Measurements from ENCODE around the gene CCL19. TPM values are rescaled to one million over a fixed set of nuclear protein-coding genes. Genes with fewer than 3 reads are reported as not detected.

The CCL19 gene
- total RNA-seq, 4 donors from 2014 or later, result not detected

DNA sequence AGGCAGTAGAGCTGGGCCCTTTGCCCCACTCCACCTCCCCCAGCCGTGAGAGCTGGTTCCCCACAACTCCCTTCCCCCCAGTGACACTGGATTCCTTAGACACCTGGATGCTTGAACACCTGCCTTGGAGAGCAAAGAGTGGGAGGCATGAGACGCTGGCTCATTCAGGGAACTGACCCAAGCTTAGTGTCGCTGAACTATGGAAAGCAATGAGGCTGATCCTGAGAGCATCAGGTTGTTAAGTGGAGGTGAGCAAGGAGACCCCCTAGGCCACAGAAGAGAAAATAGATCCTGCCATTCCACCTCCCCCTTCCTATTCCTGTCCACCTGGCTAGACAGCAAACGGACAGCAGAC is 2.0 kb downstream of the CCL19 start:
- 45 to 57% methylated on average over 2 to 4 of the region's 4 CpGs for WGBS, 2 donors (ENCODE audit: low coverage in 1 of 2)
- no peak for DNase-seq
- H3K9me3 ChIP-seq, result no peaks in the 10 kb centered on the region
- H3K4me3 ChIP-seq, result no peak overlapping the region
- no peak for TF ChIP-seq POLR2AphosphoS5 (IDR thresholded peaks at IDR 0.05)
- TF ChIP-seq EP300 (IDR thresholded peaks at IDR 0.05; ENCODE audit: low read depth), result no peak
- no peak for TF ChIP-seq POLR2A (IDR thresholded peaks at IDR 0.05)
- TF ChIP-seq, protein P1, sequence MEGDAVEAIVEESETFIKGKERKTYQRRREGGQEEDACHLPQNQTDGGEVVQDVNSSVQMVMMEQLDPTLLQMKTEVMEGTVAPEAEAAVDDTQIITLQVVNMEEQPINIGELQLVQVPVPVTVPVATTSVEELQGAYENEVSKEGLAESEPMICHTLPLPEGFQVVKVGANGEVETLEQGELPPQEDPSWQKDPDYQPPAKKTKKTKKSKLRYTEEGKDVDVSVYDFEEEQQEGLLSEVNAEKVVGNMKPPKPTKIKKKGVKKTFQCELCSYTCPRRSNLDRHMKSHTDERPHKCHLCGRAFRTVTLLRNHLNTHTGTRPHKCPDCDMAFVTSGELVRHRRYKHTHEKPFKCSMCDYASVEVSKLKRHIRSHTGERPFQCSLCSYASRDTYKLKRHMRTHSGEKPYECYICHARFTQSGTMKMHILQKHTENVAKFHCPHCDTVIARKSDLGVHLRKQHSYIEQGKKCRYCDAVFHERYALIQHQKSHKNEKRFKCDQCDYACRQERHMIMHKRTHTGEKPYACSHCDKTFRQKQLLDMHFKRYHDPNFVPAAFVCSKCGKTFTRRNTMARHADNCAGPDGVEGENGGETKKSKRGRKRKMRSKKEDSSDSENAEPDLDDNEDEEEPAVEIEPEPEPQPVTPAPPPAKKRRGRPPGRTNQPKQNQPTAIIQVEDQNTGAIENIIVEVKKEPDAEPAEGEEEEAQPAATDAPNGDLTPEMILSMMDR (IDR thresholded peaks at IDR 0.05), result no peak
- intact Hi-C loops (cut with DNase I; ENCODE audit: low total_unique reads) (no loop called here), in situ Hi-C loops (cut with MboI; ENCODE audit: low pct_ligation_motif_present in 1 of 4, low pct_unique_long_range_greater_than_20kb in 1 of 4, low sequenced_read_pairs in 3 of 4) (no loop called here)
- H3K27ac ChIP-seq, result no peak overlapping the region
- no peaks in the 10 kb centered on the region for H3K27me3 ChIP-seq
- H3K4me1 ChIP-seq, result peaks cover 0 to 16% (median 0%) of the 10 kb centered on the region in 4 donors
- H3K36me3 ChIP-seq, result no peaks in the 10 kb centered on the region

DNA sequence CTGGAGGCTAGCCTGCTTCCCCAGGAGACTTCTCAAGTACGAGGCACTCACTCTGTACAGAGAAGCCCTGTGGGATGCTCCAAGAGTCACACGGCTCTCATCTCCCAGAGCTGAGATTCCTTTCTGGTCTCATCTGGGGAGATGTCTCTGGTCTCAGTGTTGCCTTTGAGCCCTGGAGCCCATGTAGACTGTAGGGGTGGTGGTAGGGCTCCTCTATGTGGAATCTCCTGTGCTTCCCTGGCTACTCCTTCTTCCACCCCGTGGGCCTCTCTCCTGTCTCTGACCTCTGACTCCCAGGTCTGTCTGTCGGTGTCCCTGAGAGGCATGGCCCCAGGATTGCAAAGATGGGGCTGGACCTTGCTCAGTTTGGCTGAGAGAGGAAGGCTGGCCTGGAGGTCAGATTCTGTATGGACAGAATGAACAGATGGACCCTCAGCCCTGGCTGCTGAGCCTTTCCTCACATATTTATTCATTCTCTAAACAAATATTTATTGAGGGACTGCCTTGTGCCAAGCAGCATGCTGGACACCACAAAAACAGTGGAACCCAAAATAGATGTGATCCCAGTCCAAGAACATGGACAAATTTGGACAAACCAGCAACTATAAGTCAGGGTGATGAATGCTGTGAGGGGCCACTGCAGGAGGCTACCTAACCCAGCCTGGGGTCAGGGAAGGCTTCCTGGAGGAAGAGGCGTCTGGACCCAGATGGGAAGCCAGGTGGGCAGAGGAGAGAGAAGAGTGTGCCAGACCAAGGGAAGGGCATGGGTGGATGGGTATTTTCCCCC is 2.6 kb downstream of the CCL19 start:
- in situ Hi-C loops (cut with MboI; ENCODE audit: low pct_ligation_motif_present in 1 of 4, low pct_unique_long_range_greater_than_20kb in 1 of 4, low sequenced_read_pairs in 3 of 4) (no loop called here), intact Hi-C loops (cut with DNase I; ENCODE audit: low total_unique reads) (no loop called here)
- H3K36me3 ChIP-seq, result no peaks in the 10 kb centered on the region
- DNase-seq, result no peak
- no peak overlapping the region for H3K27ac ChIP-seq
- TF ChIP-seq POLR2A (IDR thresholded peaks at IDR 0.05) (no peak), EP300 (IDR thresholded peaks at IDR 0.05; ENCODE audit: low read depth) (no peak), POLR2AphosphoS5 (IDR thresholded peaks at IDR 0.05) (no peak)
- TF ChIP-seq, protein P1 (IDR thresholded peaks at IDR 0.05), result no peak
- H3K4me1 ChIP-seq, result peaks cover 0 to 16% (median 0%) of the 10 kb centered on the region in 4 donors
- no peaks in the 10 kb centered on the region for H3K27me3 ChIP-seq
- no peak overlapping the region for H3K4me3 ChIP-seq
- H3K9me3 ChIP-seq, result no peaks in the 10 kb centered on the region
- WGBS, 2 donors (ENCODE audit: low coverage in 1 of 2), result 62% methylated on average over 5 of the region's 5 CpGs; no CpG with 5 or more reads in 1 of the 2 donors

DNA sequence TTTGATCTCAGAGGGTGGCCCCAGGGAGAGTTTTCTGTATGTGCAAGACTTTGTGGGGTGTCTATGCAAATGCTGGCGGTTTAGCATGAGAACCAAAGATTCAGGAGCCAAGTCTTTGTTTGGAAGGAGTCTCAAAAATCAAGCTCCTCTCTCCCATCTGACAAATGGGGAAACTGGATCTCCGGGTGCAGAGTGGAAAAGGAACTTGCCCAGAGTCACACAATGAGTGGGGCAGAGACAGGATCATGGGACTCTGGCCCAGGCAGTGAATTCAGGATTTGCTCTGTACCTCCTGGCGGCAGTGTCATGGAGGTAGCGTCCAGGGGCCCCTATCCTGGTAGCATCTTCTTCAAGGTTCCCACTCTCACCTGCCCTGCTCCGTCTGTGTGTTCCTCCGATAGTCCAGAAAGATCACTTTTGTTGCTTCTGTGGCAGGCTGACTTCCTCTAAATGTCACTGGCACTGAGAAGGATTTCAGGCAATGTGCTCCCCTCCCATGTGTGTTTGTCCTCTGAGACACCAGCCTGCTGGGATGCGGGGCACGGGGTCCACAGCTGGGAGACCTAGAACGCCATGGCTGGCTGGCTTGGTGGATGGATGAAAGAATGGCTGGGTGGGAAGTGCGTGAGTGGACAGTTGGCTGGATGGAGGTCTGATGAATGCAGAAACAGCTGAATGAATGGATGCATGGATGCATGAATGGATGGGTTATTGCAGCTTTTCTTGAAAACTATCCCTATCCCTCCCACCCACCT is 3.6 kb downstream of the CCL19 start:
- TF ChIP-seq EP300 (IDR thresholded peaks at IDR 0.05; ENCODE audit: low read depth) (no peak), POLR2A (IDR thresholded peaks at IDR 0.05) (no peak), POLR2AphosphoS5 (IDR thresholded peaks at IDR 0.05) (no peak)
- TF ChIP-seq, protein P1 (IDR thresholded peaks at IDR 0.05), result no peak
- Histone ChIP-seq H3K36me3 (no peaks in the 10 kb centered on the region), H3K27ac (no peak overlapping the region), H3K4me3 (no peak overlapping the region), H3K4me1 (peaks cover 0 to 16% (median 0%) of the 10 kb centered on the region in 4 donors), H3K9me3 (no peaks in the 10 kb centered on the region), H3K27me3 (no peaks in the 10 kb centered on the region)
- 76 to 96% methylated on average over 4 to 10 of the region's 10 CpGs for WGBS, 2 donors (ENCODE audit: low coverage in 1 of 2)
- DNase-seq, result no peak
- intact Hi-C loops (cut with DNase I; ENCODE audit: low total_unique reads), result no loop called here
- in situ Hi-C loops (cut with MboI; ENCODE audit: low pct_ligation_motif_present in 1 of 4, low pct_unique_long_range_greater_than_20kb in 1 of 4, low sequenced_read_pairs in 3 of 4), result no loop called here

DNA sequence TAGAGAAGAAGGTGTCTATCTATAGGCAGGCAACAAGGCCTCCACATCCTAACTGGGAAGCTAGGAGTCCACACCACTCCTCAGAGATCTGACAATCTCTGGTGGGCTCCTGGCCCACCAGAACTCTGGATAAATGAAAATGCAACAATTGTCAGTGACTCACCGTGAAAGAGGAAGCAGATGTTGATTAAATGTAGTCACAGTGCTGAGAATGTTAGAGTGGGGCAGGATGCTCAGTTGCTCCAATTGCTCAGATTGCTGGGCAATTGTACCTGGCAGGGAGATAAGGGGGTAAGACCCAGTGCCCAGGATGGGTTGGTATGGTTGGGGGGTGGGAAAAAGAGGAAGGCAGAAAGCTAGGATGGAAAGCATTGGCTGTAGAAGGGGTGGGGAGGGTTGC is 4.3 kb downstream of the CCL19 start:
- no peak for TF ChIP-seq EP300 (IDR thresholded peaks at IDR 0.05; ENCODE audit: low read depth)
- 50 to 65% methylated on average over 1 of the region's 1 CpG for WGBS, 2 donors (ENCODE audit: low coverage in 1 of 2)
- in situ Hi-C loops (cut with MboI; ENCODE audit: low pct_ligation_motif_present in 1 of 4, low pct_unique_long_range_greater_than_20kb in 1 of 4, low sequenced_read_pairs in 3 of 4), result no loop called here

More for the DNA sequence above, 4.3 kb downstream of the CCL19 start:
- intact Hi-C loops (cut with DNase I; ENCODE audit: low total_unique reads), result no loop called here
- Histone ChIP-seq H3K36me3 (no peaks in the 10 kb centered on the region), H3K27me3 (no peaks in the 10 kb centered on the region), H3K9me3 (no peaks in the 10 kb centered on the region), H3K27ac (no peak overlapping the region), H3K4me1 (peaks cover 0 to 16% (median 0%) of the 10 kb centered on the region in 4 donors), H3K4me3 (no peak overlapping the region)
- no peak for DNase-seq

Data from transverse colon (tissue), 4 donors.